ENCODE results near the gene ZNF516.

DNA sequence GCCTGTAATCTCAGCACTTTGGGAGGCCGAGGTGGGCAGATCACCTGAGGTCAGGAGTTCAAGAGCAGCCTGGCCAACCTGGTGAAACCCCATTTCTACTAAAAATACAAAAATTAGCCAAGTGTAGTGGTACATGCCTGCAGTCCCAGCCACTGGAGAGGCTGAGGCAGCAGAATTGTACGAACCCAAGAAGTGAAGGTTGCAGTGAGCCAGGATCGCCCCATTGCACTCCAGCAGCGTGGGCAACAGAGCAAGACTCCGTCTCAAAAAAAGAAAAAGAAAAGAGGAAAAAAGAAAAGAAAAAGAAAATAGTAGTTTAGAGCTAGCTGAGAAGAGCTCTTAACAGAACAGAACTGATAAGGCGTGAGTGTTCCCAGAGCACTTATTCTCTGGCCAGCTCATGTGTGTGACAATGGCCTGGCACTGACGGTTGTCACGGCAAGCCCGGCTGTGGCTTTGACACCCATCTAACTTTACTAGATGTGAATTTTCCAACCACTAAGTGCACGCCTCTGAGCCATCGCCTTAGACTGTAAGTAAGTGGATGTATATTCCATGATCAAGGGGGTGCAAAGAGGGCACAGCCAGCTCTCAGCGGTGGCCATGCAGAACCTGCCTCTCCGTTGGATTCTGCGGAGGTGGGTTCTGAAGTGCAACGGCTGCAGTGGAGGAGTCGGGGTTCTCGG lies 80.0 kb downstream of the ZNF516 start:
- TF ChIP-seq, protein P1, sequence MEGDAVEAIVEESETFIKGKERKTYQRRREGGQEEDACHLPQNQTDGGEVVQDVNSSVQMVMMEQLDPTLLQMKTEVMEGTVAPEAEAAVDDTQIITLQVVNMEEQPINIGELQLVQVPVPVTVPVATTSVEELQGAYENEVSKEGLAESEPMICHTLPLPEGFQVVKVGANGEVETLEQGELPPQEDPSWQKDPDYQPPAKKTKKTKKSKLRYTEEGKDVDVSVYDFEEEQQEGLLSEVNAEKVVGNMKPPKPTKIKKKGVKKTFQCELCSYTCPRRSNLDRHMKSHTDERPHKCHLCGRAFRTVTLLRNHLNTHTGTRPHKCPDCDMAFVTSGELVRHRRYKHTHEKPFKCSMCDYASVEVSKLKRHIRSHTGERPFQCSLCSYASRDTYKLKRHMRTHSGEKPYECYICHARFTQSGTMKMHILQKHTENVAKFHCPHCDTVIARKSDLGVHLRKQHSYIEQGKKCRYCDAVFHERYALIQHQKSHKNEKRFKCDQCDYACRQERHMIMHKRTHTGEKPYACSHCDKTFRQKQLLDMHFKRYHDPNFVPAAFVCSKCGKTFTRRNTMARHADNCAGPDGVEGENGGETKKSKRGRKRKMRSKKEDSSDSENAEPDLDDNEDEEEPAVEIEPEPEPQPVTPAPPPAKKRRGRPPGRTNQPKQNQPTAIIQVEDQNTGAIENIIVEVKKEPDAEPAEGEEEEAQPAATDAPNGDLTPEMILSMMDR (IDR thresholded peaks at IDR 0.05) = no peak
- TF ChIP-seq POLR2A (IDR thresholded peaks at IDR 0.05) = no peak
